Activated gamma-delta T cell treated with Interleukin-2 at 50 U/mL for 16 hours (primary cell): ENCODE data around the gene HIVEP3.

Experiments
- DNase-seq: peaks from one replicate; pipeline ENCODE4 v3.0.0-alpha.2; 2020

The HIVEP3 gene

DNA sequence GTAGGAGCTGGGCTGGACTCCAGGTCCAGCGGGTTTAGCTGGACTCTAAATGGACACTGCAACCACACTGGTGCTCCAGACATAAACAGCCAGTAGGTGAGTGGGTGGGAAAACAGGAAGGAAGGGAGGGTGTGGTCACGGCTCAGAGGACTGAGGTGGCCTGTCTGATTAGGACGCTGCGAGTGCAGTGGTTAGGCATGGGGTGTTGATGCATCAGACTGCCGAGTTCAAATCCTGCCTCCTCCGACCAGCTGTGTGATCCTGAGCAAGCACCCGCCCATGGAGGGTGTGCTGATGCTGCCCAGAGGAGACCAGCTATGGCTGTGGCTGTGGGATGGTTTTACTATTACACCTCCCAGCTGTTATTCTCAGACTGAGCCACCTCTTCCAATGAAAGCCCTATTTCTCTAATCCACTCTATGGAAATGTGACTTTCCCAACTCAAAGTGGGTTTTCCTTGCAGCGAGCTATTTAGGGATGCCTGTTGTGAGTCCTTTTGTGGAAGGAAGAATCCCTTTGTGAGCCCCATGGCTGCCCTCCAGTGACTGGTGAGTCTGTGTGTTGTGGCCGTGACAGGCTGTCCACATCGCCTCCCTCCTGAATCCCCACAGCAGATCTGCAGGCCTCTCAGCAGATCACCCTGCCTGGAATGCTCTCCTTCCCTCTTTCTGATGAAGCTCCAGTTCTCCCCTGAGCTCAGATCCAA is 377.7 kb downstream of the HIVEP3 start:
- DNase-seq, result no peak

DNA sequence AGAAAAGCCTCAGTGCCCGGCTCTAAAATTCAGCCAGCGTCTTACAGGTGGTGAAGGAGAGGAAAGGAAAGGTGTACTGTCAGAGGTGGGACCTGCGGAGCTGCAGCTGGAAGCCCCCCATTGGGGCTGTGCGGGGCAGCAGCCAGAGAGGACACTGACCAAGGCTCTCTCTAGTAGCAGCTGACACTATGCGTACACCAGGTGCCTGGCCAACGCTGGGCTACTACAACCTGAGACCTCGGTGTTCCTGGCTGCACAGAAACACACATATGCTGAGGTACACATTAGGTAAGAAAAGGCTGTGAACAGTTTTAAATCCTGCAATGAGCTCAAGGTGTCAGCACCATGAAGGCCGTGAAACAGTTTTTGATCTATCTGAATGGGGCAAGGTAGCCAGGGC is 378.7 kb downstream of the HIVEP3 start:
- no peak for DNase-seq

DNA sequence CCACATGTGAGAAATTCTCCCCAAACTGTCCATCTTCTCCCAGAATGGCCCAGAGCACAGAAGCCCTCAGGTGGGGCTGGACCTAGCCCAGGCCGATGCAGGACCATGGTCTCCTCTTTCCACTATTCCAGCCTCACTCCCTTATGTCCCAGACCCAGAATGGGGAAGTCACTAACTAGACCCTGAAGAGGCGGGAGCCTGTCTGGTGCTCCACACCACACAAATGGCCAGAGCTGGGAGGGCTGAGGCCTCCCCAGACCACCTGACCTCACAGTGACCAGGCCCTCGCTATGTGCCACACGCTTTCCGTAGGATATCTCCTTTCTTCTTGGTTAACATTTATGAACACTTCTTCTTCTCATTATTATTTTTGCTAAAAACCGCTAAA is 379.3 kb downstream of the HIVEP3 start:
- DNase-seq, result no peak

DNA sequence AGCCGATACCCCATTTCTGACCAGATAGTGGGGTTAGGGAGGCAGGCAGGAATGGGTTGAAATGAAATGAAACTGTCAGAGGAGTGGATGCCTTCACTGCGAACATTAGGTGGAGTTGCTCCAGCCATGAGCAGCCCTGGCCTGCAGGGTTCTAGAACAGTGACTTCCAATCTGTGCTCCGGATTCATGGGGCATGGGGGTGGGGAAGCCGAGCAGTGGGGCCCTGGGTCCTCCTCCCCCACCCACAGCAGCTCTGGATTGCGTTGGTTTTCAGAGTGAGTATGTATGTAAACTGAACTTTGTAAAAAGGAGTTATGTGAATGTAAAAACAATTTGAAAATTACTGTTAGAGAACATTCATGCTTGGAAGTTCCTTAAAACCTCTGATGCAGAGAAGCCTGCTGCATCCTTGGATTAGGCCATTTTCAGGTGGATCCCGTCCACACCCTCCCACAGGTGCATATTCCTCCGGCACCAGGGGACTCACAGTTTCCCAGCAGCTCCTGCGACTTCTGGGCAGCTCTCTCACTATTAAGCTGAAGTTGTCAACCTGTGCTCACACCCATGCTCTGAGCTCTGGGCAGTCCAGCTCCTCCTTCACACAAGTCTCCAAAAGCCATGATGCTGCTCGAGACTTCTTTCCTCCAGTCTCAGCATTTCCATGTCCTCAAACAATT is 379.8 kb downstream of the HIVEP3 start:
- no peak for DNase-seq

DNA sequence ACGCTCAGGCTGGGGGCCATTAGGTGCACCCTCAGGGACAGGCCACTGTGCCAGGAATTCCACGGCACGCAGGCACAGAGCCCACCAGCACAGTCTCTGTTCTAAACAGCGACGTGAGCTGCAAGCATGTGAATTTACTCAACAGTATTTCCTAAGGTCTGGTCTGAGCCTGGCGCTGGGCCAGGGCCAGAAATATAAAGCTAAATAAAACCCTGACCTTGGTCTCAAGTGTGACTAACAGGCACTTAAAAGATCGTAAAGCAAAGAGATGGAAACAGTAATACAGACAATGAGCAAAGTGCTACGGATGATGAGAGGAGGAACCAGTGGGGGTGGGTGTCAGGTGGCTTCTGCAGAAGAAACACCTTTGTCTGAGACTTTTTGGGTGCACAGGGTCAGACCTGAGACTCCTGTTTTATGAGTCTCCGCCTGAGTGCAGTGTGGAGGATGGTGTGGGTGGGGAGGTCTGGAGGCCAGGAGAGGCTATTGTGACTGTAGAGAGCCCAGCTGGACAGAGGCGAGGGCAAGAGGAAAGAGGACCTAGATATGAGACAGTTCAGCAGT is 380.9 kb downstream of the HIVEP3 start:
- no peak for DNase-seq

DNA sequence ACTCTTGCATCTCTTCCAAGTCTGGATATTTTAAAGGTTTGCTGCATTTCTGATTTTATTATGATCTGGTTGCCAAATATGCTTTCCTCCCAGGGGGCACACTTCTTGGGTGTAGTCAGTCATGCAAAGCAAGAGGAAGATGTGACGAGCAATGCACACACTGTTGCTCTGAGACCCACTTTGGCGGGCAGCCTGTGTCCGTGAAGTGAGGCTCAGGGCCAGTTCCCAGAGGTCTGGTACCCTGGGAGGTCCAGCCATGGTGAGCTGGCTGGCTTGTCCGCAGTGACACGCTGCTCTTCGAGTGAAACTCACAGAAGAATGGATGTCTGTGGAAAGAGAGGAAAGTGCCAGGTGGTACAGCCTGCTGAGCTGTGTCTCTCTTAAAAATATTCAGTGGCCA is 381.5 kb downstream of the HIVEP3 start:
- DNase-seq, result no peak

DNA sequence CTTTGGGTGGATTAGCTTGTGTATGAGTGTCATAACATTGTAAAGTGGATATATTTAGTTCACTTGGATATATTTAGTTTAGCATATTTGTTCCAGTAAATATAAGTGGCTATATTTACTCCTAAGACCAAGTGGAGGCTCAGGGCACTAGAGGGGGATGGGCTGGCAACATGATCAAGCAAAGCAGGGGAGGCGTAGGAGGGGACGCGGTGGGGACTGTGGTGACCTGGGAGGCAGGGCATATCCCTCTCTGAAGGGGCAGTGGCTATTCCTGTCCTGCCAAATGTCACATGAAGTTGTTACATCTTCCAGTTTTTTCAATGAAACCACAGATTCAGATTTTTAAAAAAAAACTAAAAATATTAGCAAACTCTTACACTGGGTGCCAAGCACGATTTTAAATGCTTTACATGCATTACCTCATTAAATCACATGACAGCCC is 382.3 kb downstream of the HIVEP3 start:
- no peak for DNase-seq

DNA sequence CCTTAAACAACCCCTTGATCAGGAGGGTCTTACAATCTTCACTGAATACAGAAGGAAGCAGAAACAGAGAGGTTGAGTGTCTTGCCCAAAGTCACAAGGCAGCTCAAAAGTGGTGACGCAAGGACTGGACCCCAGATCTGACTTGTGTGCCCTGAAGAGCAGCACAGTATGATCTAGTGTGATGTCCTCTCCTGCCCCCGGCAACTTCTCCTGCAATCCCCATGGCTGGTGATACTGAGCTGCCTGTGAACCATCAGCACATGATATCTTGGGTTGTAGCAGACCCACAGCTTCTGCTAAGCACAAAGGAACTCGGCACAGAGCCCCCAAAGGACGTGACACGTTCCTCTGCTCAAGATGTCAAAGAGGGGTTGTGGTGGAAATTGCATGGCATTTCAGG is 383.0 kb downstream of the HIVEP3 start:
- DNase-seq, result no peak

DNA sequence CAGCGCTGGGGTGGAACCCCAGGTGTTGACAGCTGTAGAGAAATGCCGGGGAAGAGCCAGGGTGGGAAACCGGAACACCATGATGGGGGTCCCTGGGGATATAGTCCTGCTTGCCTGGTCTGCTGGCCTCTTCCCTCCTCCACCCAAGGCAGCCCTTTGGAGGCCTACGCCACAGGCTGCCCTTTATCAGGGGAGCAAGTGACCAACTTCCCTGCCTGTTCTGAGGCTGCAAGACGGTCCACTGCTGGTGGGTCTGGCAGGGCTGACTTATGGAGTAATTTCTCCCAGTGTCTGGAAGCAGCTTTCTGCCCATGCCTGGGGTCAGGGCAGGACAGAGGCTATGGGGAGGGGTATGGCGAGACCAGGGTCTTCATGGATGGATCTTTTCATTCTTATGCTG is 383.4 kb downstream of the HIVEP3 start:
- DNase-seq, result no peak

DNA sequence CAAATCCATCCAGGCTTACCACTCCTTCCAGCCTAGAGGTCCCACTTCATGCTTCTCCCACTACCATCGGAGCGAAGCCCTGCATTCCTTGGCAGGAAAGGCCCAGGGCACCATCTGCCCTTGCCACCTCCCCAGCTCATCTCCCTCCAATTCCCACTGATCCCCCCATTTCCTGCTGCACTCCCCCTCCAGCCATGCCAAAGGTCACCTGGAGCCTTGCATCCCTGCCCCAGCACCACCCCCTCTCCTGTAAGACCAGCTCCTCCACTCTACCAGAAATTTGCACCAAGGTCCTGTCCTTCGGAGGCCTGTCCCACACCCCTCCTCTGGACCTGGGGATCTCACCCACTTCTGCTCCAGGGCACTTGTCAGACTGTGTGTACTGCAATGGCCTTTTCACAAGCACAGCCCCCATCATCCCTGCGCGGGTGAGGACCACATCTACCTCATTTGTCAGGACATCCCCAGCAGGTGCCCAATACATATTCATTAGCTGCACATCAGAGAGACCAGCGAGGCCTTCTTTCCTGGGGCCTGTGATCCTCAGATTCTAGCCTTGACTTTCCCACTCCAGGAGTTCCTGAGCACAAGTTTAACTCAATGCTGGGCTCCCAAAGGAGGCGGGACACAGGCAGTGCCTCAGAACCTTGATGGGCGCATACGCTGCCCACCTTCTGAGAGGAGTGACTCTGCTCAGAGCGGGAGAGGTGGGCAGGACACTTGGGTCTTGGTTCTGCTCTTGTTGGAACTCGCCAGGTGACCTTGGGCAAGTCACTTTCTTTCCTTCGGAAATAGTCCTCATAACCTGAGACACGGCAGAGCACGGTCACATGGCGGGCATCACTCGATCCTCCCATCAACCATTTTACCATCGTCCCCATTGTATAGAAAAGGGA is 384.3 kb downstream of the HIVEP3 start:
- DNase-seq, result no peak

DNA sequence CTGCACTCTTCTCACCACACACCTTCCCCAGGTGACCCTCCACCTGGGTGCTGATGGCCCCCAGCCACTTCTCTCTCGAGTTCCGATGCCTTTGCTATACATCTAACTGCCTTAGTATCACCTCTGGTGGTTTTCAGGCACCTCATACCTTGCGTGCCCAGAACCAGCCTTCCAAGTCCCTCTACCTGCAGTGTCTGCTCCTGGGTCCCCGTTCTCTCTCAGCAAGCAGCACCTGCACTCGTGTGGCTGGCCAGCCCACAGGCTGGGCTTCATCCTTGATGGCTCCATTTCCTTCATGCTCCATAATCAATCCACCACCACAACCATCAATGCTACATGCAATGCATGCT is 385.0 kb downstream of the HIVEP3 start:
- no peak for DNase-seq

DNA sequence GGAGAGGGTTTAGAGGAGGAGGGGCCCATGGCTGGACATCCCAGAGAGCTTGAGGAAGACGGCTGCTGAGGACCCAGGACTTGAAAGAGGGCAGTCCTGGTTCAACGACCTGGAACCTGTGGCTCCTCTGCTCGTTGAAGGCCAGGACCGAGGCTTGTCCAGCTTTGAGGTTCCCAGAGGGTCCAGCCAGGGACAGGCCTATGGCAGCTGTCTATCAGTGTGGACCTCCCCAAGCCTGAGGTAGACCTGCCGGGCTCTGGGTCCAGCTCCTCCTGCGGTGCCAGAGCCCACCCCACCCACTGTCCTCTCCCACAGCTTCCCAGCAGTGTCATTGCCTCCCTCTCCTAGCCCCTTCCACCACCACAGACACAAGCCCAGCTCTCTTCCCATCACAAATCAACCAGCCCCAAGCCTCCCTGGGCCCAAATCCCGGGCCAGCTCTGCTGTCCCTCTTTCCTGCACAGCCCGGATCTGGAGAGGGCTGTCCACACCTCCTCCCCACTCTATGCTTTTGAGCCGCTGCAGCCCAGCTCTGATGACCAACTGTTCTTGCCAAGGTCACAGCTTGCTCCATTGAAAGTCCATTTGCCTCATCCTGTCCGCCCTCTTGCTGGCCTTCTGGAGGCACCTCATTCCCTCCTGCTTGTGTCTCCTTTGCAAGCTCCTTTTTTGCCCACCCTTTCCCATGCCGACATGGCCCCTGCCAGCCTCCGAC is 385.5 kb downstream of the HIVEP3 start:
- DNase-seq, result no peak

DNA sequence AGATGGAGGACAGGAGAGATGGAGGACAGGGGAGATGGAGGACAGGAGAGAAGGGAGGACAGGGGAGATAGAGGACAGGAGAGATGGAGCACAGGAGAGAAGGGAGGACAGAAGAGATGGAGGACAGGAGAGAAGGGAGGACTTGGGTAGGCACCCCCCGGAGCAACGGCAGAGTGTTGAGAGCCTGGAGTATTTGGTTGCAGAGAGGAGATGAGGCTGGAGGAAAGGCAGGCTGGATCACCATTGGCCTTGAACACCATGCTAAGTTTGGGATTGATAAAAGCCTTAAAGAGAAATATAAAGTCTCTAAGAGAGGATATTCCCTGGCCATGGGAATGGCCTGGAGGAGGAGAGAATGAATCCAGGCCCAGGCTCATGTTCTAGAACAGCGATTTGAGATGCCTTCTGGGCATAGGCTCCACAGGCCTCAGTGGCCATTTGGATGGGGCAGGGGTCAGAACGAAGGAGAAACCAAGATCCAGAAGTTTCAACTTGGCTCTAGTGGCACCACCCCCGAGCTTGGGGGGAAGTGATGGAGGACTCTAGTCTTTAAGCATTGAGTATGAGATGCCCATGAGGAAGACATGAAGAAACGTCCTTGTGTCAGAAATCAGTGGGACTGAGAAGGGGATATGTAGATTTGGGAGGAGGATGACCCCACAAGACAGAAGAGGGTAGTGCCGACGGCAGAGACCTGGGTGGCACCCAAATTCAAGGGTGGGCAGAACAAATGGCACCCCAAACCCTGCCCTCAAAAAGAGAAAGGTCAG is 386.3 kb downstream of the HIVEP3 start:
- DNase-seq, result no peak

DNA sequence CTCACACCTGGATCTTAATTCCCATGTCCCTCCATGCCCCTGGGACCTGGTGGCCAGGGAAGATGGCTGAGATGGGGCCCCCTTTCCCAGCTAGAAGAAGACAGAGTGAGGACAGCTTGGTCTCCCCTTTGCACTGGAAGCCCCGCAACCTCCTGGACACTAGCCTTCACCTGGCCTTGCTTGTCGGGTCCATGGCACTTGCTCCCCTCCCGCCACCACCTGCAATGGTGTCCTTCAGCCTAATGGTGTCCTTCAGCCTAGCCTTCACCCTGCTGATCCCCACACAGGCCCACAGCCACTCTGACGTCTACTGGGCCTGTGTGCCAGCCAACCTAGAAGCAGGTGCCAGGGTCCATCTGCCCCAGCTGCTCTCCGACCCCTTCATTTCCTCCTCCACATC is 388.3 kb downstream of the HIVEP3 start:
- no peak for DNase-seq

DNA sequence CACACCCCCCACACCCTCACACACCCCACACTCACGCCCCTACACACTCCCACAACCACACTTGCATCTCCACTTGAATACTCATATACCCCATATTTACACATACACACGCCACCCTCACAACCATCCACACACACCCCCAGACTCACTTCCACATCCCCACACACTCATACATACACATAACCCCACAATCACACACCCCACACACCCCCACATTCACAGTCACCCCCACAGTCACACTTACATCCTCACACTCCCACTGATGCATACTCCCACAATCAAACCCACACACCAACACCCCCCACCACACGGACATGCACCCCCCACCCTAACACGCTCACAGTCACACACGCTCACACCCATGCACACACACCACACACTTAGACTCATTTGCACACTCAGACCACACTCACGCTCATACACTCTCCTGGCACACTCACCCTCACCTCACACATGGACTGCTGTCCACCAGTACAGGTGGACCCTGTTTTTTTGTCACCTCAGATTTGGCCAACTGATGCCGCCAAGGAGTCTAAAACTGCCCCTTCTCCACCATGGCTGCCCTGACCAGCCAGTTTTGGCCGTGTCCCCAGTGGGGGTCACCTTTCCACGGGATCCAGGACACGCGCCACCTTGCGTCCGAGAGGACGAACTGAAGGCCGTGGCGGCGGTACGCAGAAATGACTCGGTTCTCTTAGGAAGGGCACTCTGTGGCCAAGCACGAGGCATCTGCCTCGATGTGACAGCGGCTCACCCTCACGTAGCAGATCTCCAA is 388.9 kb downstream of the HIVEP3 start:
- no peak for DNase-seq

DNA sequence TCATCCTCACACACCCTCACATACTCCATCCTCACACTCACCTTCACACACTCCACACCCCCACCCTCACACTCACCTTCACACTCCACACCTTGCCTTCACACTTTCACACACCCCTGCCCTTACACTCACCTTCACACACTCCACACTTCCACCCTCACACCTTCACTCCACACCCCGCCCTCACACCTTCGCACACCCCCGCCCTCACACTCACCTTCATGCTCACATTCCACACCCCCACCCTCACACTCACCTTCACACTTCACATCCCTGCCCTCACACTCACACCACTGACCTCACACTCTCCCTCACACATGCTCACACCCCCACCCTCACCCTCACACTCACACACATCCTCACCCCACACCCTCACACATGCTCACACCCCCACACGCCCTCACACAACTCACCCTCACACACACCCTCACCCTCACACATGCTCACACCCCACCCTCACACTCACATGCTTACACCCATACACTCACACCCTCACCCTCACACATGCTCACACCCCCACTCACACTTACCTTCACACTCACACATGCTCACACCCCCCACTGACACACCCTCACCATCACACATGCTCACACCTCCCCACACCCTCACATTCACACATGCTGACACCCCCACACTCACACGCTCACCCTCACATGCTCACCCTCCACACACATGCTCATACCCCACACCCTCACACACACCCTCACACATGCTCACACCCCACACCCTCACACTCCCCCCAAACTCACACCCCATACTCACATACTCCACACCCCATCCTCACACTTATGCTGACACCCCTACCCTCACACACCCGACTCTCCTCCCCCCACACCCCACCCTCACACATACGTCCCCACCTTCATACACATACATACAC is 389.8 kb downstream of the HIVEP3 start:
- no peak for DNase-seq

DNA sequence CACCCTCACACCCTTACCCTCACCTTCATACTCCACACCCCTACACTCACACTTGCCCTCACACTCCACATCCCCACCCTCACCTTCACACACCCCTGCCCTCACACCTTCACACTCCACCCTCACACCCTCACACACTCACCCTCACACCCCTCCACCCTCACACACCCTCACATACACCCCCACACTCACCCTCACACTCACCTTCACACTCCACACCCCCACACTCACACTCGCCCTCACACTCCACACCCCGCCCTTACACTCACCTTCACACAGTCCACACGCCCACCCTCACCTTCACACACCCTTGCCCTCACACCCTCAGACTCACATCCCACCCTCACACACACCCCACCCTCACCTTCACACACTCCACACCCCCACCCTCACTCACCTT is 390.6 kb downstream of the HIVEP3 start:
- DNase-seq, result no peak

DNA sequence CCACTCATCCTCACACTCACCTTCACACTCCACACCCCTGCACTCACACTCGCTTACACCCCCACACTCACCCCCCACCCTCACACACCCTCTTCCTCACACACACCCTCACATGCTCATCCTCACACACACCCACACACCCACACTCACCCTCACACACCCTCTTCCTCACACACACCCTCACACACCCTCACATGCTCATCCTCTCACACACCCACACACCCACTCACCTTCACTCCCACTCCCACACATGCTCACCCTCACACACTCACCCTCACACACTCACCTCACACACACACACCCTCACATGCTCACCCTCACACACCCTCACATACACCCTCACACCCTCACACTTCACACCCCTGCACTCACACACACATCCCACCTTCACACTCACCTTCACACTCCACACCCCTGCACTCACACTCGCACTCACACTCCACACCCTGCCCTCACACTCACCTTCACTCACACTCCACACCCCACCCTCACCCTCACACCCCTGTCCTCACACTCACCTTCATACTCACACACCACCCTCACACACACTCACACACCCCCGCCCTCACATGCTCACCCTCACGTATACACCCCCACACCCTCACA is 391.7 kb downstream of the HIVEP3 start:
- no peak for DNase-seq

DNA sequence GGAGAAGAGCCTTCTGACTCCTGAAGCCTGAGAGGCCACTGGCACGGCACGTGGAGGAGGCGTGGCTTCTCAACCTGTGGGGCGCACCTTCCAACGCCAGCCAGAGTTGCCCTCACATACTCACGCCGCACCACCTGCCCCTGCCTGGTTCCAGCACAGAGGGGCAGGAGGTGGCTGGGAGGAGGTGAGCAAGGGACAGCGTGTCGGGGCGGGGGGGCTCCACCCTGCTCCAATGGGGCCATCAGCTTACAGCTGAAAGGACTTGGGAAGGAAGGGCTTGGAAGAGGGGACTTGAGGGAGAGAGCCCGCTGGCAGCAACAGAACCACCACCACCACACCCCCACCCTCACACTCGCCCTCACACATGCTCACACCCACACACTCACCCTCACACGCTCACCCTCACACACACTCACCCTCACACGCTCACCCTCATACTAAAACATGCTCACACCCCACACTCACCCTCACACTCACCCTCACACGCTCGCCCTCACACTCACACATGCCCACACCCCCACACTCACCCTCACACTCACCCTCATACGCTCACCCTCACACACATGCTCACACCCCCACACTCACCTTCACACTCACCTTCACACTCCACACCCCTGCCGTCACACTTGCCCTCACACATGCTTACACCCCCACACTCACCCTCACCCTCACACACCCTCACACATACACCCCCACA is 392.7 kb downstream of the HIVEP3 start:
- no peak for DNase-seq
